HepG2 (cell line): ENCODE data around the gene NOVA2. TPM values are rescaled to one million over a fixed set of nuclear protein-coding genes. Genes with fewer than 3 reads are reported as not detected.

Source experiments
- FIP1L1 ChIP-seq: fragments of 200-400 bp; formaldehyde crosslinking; IDR thresholded peaks from 2 replicates; pipeline ENCODE4 v1.6.1; 2018; ENCODE audit warnings: low read depth, mild to moderate bottlenecking, low read length, moderate library complexity, borderline replicate concordance; ENCODE audit not compliant: insufficient read depth
- FOXM1 ChIP-seq: sonication (generic); formaldehyde crosslinking; IDR thresholded peaks from 2 replicates; pipeline ENCODE4 v1.5.0; 2020; ENCODE audit warnings: missing genetic modification reagents
- HCFC1 ChIP-seq: fragments of 150-350 bp; IDR thresholded peaks from 2 replicates; pipeline ENCODE4 v1.6.1; 2014; ENCODE audit warnings: low read depth, low read length
- HIVEP1 ChIP-seq: sonication (generic); formaldehyde crosslinking; IDR thresholded peaks from 2 replicates; pipeline ENCODE4 v1.4.0; 2020; ENCODE audit warnings: mild to moderate bottlenecking, missing genetic modification reagents
- KLF12 ChIP-seq: sonication (generic); formaldehyde crosslinking; IDR thresholded peaks from 2 replicates; pipeline ENCODE4 v1.4.0; 2020; ENCODE audit warnings: missing genetic modification reagents, borderline replicate concordance
- KLF16 ChIP-seq, 2 experiments: sonication (generic) in 1 of 2; formaldehyde crosslinking in 1 of 2; IDR thresholded peaks; 2 replicates each; pipeline versions ENCODE4 v1.6.1 to v1.8.0; 2016 to 2023; ENCODE audit warnings: missing genetic modification reagents in 2 of 2, missing compliant biosample characterization in 1 of 2
- MED8 ChIP-seq: sonication (generic); formaldehyde crosslinking; IDR thresholded peaks from 2 replicates; pipeline ENCODE4 v1.8.1; 2023; ENCODE audit warnings: mild to moderate bottlenecking, missing genetic modification reagents; ENCODE audit not compliant: insufficient replicate concordance
- MZF1 ChIP-seq: sonication (generic); formaldehyde crosslinking; IDR thresholded peaks from 2 replicates; pipeline ENCODE4 v1.8.1; 2023; ENCODE audit warnings: mild to moderate bottlenecking, missing genetic modification reagents, borderline replicate concordance
- NFKB2 ChIP-seq: sonication (generic); formaldehyde crosslinking; IDR thresholded peaks from 2 replicates; pipeline ENCODE4 v1.4.0; 2020; ENCODE audit warnings: missing genetic modification reagents, borderline replicate concordance
- NR2C2 ChIP-seq: sonication (generic); formaldehyde crosslinking; IDR thresholded peaks from 2 replicates; pipeline ENCODE4 v1.4.0; 2020; ENCODE audit warnings: missing genetic modification reagents, mild to moderate bottlenecking, moderate library complexity, borderline replicate concordance
- RAD21 ChIP-seq: fragments of 450-650 bp; formaldehyde crosslinking; IDR thresholded peaks from 2 replicates; pipeline ENCODE4 v1.5.0; 2020; ENCODE audit warnings: mild to moderate bottlenecking
- RFX5 ChIP-seq: IDR thresholded peaks from 2 replicates; pipeline ENCODE4 v1.6.1; 2011; ENCODE audit warnings: low read depth, low read length, improper control_type of control experiment
- SPEN ChIP-seq: sonication (generic); formaldehyde crosslinking; IDR thresholded peaks from 2 replicates; pipeline ENCODE4 v1.5.1; 2020; ENCODE audit warnings: low read depth, mild to moderate bottlenecking, missing genetic modification reagents
- TAF1 ChIP-seq: sonication (generic); formaldehyde crosslinking; IDR thresholded peaks from 2 replicates; pipeline ENCODE4 v1.4.0; 2020; ENCODE audit warnings: missing genetic modification reagents
- TOE1 ChIP-seq: sonication (generic); formaldehyde crosslinking; IDR thresholded peaks from 2 replicates; pipeline ENCODE4 v1.4.0; 2020; ENCODE audit warnings: mild to moderate bottlenecking, missing genetic modification reagents
- ZBTB20 ChIP-seq: sonication (generic); formaldehyde crosslinking; IDR thresholded peaks from 2 replicates; pipeline ENCODE4 v1.8.1; 2023; ENCODE audit warnings: missing genetic modification reagents, low read depth, mild to moderate bottlenecking, borderline replicate concordance
- ZBTB42 ChIP-seq: sonication (generic); formaldehyde crosslinking; IDR thresholded peaks from 2 replicates; pipeline ENCODE4 v1.5.0; 2020; ENCODE audit warnings: mild to moderate bottlenecking, missing genetic modification reagents
- ZC3H13 ChIP-seq: sonication (generic); formaldehyde crosslinking; IDR thresholded peaks from 2 replicates; pipeline ENCODE4 v1.8.1; 2023; ENCODE audit warnings: mild to moderate bottlenecking, missing genetic modification reagents, moderate library complexity
- ZNF460 ChIP-seq: sonication (generic); formaldehyde crosslinking; IDR thresholded peaks from 2 replicates; pipeline ENCODE4 v1.5.1; 2020; ENCODE audit warnings: missing genetic modification reagents, mild to moderate bottlenecking, borderline replicate concordance
- ZNF501 ChIP-seq: sonication (generic); formaldehyde crosslinking; IDR thresholded peaks from 2 replicates; pipeline ENCODE4 v1.5.1; 2020; ENCODE audit warnings: mild to moderate bottlenecking, moderate library complexity, missing genetic modification reagents
- ZNF552 ChIP-seq: sonication (generic); formaldehyde crosslinking; IDR thresholded peaks from 2 replicates; pipeline ENCODE4 v1.9.0; 2022; ENCODE audit warnings: missing genetic modification reagents, mild to moderate bottlenecking, borderline replicate concordance
- ZNF709 ChIP-seq: sonication (generic); formaldehyde crosslinking; IDR thresholded peaks from 2 replicates; pipeline ENCODE4 v1.5.0; 2020; ENCODE audit warnings: mild to moderate bottlenecking, missing genetic modification reagents
- ZNF883 ChIP-seq: sonication (generic); formaldehyde crosslinking; IDR thresholded peaks from 2 replicates; pipeline ENCODE4 v1.5.1; 2020; ENCODE audit warnings: mild to moderate bottlenecking, missing genetic modification reagents; ENCODE audit errors: not compliant biosample characterization
- polyA plus RNA-seq, 8 experiments: library from polyadenylated mRNA; depleted of rRNA in 3 of 8; stranded (reverse) in 7 of 8; unstranded in 1 of 8; fragments of >200 nt; fragmentation: Illumina TruSeq in 4 of 8; extraction: Trizol in 4 of 8; gene quantifications; 2 replicates each; pipeline versions ENCODE4 v1.2.1 to v1.2.3, GENCODE V29; 2011 to 2016; ENCODE audit warnings: low read depth in 4 of 8, missing spikeins in 1 of 8, mixed read lengths in 1 of 8; ENCODE audit not compliant: insufficient read depth in 1 of 8
- total RNA-seq, 5 experiments: library from RNA; depleted of rRNA; stranded (reverse); fragments of >200 nt; fragmentation: Illumina TruSeq; extraction: Trizol; gene quantifications; 2 replicates each; pipeline ENCODE4 v1.2.3, GENCODE V29; 2016; ENCODE audit warnings: low read depth in 1 of 5
- TF ChIP-seq, protein P1 (sequence below): sonication (generic); formaldehyde crosslinking; IDR thresholded peaks from 2 replicates; pipeline ENCODE4 v1.9.0; 2021; ENCODE audit warnings: missing genetic modification reagents, borderline replicate concordance
- TF ChIP-seq, protein P2 (sequence below): sonication (generic); formaldehyde crosslinking; IDR thresholded peaks from 2 replicates; pipeline ENCODE4 v1.9.0; 2021; ENCODE audit warnings: missing genetic modification reagents, borderline replicate concordance
- TF ChIP-seq, protein P3 (sequence below): sonication (generic); formaldehyde crosslinking; IDR thresholded peaks from 2 replicates; pipeline ENCODE4 v1.4.0; 2020; ENCODE audit warnings: missing genetic modification reagents

Gene NOVA2
- total and polyA plus RNA-seq, 2 of the 13 experiments (the other 11 are each of a cell fraction or from before 2014, with no cell fraction given), result not detected

DNA sequence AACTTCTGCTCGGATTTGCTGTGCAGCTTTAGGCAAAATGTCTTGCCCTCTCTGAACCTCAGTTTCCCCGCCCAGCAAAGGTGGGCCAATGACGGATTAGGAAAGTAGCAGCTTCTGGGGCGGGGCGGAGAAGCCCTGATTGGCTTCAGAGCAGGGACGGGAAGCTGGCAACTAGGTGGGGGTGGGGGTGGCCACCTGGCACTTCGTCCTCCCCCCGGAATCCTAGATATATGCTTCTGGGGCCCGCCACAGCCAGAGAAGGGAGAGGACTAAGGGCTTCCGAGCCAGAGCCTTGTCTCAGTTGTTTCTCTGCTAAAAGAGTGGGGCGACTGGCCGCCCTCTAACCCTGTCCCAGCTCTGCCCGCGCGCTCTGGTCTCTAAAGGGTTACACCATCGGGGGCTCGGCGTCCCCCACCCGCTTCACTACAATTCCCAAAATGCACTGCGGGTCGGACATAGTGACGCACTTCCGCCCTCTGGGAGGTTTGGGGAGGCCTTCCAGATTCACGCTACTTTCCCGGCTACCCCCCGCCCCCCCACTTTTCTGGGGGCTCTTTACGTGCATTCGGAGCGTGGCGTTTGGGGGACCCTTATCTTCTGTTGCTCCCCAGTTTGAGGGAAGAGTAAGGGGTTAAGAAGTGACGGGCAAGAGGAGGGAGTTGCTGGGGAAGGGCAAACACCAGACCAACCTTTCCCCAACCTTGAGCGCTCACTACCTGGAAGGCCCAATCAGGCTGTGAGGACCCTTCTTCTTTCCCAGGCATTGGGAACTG, 87.1 kb downstream of the NOVA2 start (continued):
- TF ChIP-seq, protein P1, sequence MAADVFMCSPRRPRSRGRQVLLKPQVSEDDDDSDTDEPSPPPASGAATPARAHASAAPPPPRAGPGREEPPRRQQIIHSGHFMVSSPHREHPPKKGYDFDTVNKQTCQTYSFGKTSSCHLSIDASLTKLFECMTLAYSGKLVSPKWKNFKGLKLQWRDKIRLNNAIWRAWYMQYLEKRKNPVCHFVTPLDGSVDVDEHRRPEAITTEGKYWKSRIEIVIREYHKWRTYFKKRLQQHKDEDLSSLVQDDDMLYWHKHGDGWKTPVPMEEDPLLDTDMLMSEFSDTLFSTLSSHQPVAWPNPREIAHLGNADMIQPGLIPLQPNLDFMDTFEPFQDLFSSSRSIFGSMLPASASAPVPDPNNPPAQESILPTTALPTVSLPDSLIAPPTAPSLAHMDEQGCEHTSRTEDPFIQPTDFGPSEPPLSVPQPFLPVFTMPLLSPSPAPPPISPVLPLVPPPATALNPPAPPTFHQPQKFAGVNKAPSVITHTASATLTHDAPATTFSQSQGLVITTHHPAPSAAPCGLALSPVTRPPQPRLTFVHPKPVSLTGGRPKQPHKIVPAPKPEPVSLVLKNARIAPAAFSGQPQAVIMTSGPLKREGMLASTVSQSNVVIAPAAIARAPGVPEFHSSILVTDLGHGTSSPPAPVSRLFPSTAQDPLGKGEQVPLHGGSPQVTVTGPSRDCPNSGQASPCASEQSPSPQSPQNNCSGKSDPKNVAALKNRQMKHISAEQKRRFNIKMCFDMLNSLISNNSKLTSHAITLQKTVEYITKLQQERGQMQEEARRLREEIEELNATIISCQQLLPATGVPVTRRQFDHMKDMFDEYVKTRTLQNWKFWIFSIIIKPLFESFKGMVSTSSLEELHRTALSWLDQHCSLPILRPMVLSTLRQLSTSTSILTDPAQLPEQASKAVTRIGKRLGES (CRISPR knock-in tag), result no peak
- TF ChIP-seq KLF12 (CRISPR knock-in tag) (no peak), ZC3H13 (CRISPR knock-in tag) (peak; percentile 67; the same call in 1 of the 2 replicates), ZNF709 (CRISPR knock-in tag) (peak; percentile 55; the same call in 1 of the 2 replicates), MED8 (peak; percentile 53), RAD21 (CRISPR knock-in tag) (no peak), HCFC1 (peak; percentile 90), ZNF883 (CRISPR knock-in tag) (no peak), KLF16 (CRISPR knock-in tag; IDR thresholded peaks at IDR 0.05) (peak in 1 of 2 experiments; percentile 70; a peak in 1 of 4 replicates), NFKB2 (CRISPR knock-in tag) (peak; percentile 39; the same call in 1 of the 2 replicates), RFX5 (no peak), NR2C2 (CRISPR knock-in tag) (peak; percentile 65), ZNF501 (CRISPR knock-in tag) (peak; percentile 34), ZBTB42 (no peak), ZNF460 (CRISPR knock-in tag) (no peak), HIVEP1 (CRISPR knock-in tag) (no peak; the same call in 1 of the 2 replicates), SPEN (no peak; the same call in none of the 2 replicates), MZF1 (no peak), ZNF552 (CRISPR knock-in tag) (no peak), TOE1 (no peak; the same call in 1 of the 2 replicates), FIP1L1 (0 out of 2 replicates have a peak, but pooled peaks have one; percentile 3), ZBTB20 (0 out of 2 replicates have a peak, but pooled peaks have one; percentile 30), TAF1 (CRISPR knock-in tag) (peak; percentile 48), FOXM1 (CRISPR knock-in tag) (no peak)
- TF ChIP-seq, protein P2, sequence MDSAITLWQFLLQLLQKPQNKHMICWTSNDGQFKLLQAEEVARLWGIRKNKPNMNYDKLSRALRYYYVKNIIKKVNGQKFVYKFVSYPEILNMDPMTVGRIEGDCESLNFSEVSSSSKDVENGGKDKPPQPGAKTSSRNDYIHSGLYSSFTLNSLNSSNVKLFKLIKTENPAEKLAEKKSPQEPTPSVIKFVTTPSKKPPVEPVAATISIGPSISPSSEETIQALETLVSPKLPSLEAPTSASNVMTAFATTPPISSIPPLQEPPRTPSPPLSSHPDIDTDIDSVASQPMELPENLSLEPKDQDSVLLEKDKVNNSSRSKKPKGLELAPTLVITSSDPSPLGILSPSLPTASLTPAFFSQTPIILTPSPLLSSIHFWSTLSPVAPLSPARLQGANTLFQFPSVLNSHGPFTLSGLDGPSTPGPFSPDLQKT, result 0 out of 2 replicates have a peak, but pooled peaks have one; percentile 41
- TF ChIP-seq, protein P3, sequence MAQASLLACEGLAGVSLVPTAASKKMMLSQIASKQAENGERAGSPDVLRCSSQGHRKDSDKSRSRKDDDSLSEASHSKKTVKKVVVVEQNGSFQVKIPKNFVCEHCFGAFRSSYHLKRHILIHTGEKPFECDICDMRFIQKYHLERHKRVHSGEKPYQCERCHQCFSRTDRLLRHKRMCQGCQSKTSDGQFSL (CRISPR knock-in tag), result peak; percentile 95
